Coronary artery (tissue), 2 donors: ENCODE results near the gene SSC4D.

ENCODE experiments used
- DNase-seq: peaks from one replicate; pipeline ENCODE4 v3.0.0-alpha.2; 2017; ENCODE audit warnings: low spot score
- H3K27ac ChIP-seq, 2 donors: fragments of 200-600 bp; sonication (generic); one replicate each; pipeline ENCODE4 v1.5.1; 2016 to 2019
- H3K4me3 ChIP-seq: fragments of 200-600 bp; sonication (generic); 2 replicates; pipeline ENCODE4 v1.5.1; 2016; ENCODE audit warnings: mild to moderate bottlenecking, moderate library complexity
- TF ChIP-seq, protein P1 (sequence below): fragments of 200-600 bp; sonication (generic); IDR thresholded peaks from one replicate; pipeline ENCODE4 v1.5.1; 2019; ENCODE audit warnings: antibody characterized with exemption

SSC4D gene

DNA sequence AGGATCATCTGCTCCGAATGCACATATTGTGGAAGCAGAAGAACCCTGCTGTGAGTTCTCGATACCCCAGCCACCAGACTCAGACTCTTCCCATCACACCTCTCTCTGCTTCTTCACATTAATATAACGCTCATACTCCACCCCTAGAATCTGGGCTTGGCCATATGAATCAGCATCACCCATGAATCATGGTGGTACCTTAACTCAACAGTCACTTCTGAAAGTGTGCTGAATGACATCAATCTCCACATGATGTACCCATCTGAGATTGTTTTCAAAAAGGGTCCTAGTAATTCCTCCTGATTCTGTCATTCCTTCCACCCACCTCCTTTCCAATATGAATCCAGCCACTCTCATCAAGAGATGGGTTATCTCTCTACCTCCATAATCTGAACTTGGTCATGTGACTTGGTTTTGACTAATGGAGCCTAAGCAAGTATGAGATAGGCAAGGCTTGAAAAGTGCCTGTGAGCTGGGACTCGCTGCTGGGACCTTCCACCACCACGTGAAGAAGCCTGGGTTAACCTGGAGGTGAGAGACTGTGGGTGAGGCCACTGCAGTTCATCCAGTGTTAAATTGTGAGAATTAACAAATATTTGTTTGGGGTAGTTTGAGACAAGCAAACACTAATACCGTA lies 66.1 kb downstream of the SSC4D start:
- no peak for DNase-seq
- Histone ChIP-seq H3K27ac (no peak overlapping the region), H3K4me3 (no peak overlapping the region)
- TF ChIP-seq, protein P1, sequence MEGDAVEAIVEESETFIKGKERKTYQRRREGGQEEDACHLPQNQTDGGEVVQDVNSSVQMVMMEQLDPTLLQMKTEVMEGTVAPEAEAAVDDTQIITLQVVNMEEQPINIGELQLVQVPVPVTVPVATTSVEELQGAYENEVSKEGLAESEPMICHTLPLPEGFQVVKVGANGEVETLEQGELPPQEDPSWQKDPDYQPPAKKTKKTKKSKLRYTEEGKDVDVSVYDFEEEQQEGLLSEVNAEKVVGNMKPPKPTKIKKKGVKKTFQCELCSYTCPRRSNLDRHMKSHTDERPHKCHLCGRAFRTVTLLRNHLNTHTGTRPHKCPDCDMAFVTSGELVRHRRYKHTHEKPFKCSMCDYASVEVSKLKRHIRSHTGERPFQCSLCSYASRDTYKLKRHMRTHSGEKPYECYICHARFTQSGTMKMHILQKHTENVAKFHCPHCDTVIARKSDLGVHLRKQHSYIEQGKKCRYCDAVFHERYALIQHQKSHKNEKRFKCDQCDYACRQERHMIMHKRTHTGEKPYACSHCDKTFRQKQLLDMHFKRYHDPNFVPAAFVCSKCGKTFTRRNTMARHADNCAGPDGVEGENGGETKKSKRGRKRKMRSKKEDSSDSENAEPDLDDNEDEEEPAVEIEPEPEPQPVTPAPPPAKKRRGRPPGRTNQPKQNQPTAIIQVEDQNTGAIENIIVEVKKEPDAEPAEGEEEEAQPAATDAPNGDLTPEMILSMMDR: no peak

DNA sequence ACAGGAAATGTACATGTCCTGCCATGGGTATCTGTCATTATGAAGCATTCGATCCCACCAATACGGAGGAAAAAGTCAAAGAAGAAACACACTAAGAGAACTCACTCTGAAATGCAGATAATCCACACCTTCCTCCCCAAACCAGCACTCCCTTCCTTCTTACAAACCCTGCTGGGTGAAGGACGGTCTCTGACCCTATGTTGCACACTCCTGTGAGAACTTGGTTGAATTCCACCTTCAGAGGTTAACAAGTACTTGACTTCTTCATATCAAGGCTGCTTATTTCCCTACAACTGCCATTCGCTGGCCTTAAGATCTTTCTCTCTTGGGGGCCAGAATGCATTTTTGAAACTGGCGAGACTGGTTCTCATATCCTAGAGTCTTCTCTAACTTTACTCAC lies 67.3 kb downstream of the SSC4D start:
- Histone ChIP-seq H3K4me3 (no peak overlapping the region), H3K27ac (no peak overlapping the region)
- TF ChIP-seq, protein P1: no peak
- no peak for DNase-seq

DNA sequence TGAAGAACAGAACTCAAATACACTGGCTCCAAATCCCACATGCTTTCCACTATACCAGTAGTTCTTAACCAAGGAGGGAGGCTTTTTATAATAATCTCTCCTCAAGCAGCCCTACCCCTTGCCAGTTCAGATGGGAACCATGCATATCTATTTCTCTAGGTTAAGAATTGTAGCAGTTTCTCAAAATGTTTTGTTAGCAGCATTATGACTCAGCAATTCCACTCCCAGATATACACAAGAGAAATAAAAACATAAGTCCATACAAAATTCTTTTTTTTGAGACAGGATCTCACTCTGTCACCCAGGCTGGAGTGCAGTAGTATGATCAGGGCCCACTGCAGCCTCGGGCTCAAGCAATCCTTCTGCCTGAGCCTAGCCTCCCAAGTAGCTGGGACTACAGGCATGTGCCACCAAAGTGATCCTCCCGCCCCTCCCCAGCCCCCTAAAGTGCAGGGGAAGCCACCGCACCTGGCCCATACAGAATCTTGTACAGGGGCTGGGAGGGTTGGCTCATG lies 68.8 kb downstream of the SSC4D start:
- H3K4me3 ChIP-seq: no peak overlapping the region
- TF ChIP-seq, protein P1: no peak
- H3K27ac ChIP-seq: peak overlapping the region; percentile 58 to 87
- no peak for DNase-seq
